Activated CD4-positive, CD25-positive, alpha-beta regulatory T cell treated with anti-CD3 and anti-CD28 coated beads, Interleukin-2, amount 50 U/mL, for 24 hours (primary cell): ENCODE data around the gene GINS1.

Experiments used
- ATAC-seq, 2 donors: fragments of 150-1000 bp; cut with Tn5 transposase; one replicate each; pipeline ENCODE4 v1.10.0; 2021; ENCODE audit warnings: mild to moderate bottlenecking in 1 of 2, moderate library complexity in 1 of 2

GINS1 gene

GRCh38 chr20:25494506-25495188, 87.2 kb downstream of the GINS1 start:
- no peak for ATAC-seq

GRCh38 chr20:25495189-25495824, 87.8 kb downstream of the GINS1 start:
- no peak for ATAC-seq

DNA sequence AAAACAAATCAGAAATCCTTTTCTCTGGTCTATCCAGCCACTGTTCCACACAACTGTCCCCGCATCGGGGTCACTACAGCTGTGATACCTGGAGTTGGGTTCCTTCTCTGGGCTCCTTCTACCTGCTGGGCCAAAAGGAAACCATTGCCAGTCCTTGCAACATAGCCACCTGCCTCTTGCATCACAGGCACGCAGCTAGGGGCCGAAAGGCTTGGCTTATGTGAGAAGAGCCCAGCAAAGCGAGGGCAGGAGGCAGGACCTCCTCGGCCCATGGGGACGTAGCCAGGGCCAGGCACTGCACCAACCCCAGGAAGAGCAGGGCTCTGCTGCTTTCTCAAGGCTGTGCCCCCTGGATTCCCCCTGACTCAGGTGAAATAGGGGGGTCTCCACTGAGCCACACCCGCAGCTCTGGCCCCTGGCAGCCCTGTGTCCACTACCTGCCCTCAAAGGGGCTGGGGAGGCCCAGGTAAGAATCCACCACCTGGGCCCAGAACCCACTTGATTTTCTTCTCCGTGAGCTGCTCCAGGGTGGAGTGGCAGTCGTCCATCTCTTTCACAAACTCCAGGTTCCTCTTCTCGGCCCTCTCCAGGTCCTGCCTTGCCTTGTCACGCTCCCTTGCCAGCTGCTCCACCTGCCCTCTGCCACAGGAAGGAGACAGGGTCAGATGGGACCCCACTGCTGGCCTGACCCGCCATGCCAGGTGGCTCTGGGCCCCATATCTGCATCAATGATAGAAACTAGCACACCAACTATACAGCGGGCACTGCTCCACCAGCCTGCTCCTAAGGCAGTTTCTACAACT, 88.9 kb downstream of the GINS1 start:
- ATAC-seq, result no peak

DNA sequence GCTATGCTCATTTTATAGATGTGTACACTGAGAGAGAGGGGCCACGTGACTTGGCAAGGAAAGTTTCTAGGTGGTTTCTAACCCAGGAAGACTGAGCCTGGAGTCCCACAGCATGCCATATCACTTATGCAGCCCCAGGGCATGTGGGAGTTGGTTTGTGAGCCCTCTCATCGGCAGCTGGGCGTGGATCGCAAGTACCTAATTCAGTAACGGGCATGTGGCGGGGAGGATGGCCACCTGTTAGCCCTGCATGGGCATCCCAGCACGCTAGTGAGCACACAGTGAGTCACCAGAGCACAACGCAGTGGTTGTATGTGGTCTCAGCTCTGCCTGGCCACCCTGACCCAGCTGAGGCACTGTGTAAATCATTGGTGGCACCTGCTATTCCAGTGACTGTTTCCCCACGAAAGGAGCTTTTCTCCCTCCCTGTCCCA, 89.5 kb downstream of the GINS1 start:
- ATAC-seq, result no peak

- no peak for ATAC-seq
Observed at GRCh38 chr20:25497586-25498279, 90.3 kb downstream of the GINS1 start.
